Parathyroid adenoma (tissue), 2 donors: ENCODE data around the gene FAM219A.
A peak's percentile ranks its signal among the peaks of the same experiment; 100 is the strongest.

Experiments used
- H2AFZ ChIP-seq: fragments of 300-600 bp; sonication (generic); one replicate; pipeline ENCODE4 v1.7.0; 2017; ENCODE audit warnings: antibody characterized with exemption, mild to moderate bottlenecking
- H3K27ac ChIP-seq: fragments of 300-600 bp; sonication (generic); one replicate; pipeline ENCODE4 v1.7.0; 2017
- H3K27me3 ChIP-seq: fragments of 300-600 bp; sonication (generic); one replicate; pipeline ENCODE4 v1.7.0; 2017; ENCODE audit warnings: low read length; ENCODE audit not compliant: control insufficient read depth, insufficient read depth
- H3K36me3 ChIP-seq: fragments of 300-600 bp; sonication (generic); one replicate; pipeline ENCODE4 v1.7.0; 2017; ENCODE audit warnings: low read length; ENCODE audit not compliant: control insufficient read depth, insufficient read depth
- H3K4me1 ChIP-seq: fragments of 300-600 bp; sonication (generic); one replicate; pipeline ENCODE4 v1.7.0; 2017; ENCODE audit warnings: control low read depth
- H3K4me2 ChIP-seq: fragments of 300-600 bp; sonication (generic); one replicate; pipeline ENCODE4 v1.7.0; 2017; ENCODE audit warnings: low read length
- H3K4me3 ChIP-seq: fragments of 300-600 bp; sonication (generic); one replicate; pipeline ENCODE4 v1.7.0; 2017; ENCODE audit warnings: low read depth, low read length
- H3K79me2 ChIP-seq: fragments of 300-600 bp; sonication (generic); one replicate; pipeline ENCODE4 v1.7.0; 2017; ENCODE audit warnings: control low read depth
- H3K9ac ChIP-seq: fragments of 300-600 bp; sonication (generic); one replicate; pipeline ENCODE4 v1.7.0; 2017; ENCODE audit warnings: mild to moderate bottlenecking
- H3K9me3 ChIP-seq: fragments of 300-600 bp; sonication (generic); one replicate; pipeline ENCODE4 v1.7.0; 2017; ENCODE audit warnings: low read length; ENCODE audit not compliant: control insufficient read depth
- TF ChIP-seq, protein P1 (sequence below): fragments of 300-600 bp; sonication (generic); IDR thresholded peaks from one replicate; pipeline ENCODE4 v1.7.0; 2017; ENCODE audit warnings: antibody characterized with exemption, mild to moderate bottlenecking
- donor health status: primary hyperparathyroidism.

The FAM219A gene

DNA sequence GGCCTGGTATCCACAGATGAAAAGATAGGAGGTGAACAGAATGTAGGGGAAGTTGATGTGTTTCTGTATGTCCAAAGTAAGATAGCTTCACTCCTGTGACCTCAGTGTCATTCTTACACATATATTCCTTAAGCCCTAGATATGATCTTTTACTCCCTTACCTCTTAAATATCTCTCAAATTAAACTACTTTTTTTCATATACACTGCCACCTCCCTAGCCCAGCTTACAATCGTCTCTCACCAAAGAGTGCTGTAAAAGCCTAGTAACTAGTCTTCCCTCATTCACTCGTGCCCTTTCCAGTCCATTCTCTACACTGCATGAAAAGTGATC, 5.5 kb upstream of the FAM219A start:
- Histone ChIP-seq H3K4me1 (peaks cover 4% of the 10 kb centered on the region), H3K27ac (no peak overlapping the region), H3K9ac (no peak overlapping the region), H3K79me2 (no peaks in the 10 kb centered on the region), H3K4me2 (no peak overlapping the region), H3K9me3 (no peaks in the 10 kb centered on the region), H3K36me3 (no peaks in the 10 kb centered on the region), H3K4me3 (no peak overlapping the region), H3K27me3 (no peaks in the 10 kb centered on the region), H2AFZ (no peak overlapping the region)
- TF ChIP-seq, protein P1, sequence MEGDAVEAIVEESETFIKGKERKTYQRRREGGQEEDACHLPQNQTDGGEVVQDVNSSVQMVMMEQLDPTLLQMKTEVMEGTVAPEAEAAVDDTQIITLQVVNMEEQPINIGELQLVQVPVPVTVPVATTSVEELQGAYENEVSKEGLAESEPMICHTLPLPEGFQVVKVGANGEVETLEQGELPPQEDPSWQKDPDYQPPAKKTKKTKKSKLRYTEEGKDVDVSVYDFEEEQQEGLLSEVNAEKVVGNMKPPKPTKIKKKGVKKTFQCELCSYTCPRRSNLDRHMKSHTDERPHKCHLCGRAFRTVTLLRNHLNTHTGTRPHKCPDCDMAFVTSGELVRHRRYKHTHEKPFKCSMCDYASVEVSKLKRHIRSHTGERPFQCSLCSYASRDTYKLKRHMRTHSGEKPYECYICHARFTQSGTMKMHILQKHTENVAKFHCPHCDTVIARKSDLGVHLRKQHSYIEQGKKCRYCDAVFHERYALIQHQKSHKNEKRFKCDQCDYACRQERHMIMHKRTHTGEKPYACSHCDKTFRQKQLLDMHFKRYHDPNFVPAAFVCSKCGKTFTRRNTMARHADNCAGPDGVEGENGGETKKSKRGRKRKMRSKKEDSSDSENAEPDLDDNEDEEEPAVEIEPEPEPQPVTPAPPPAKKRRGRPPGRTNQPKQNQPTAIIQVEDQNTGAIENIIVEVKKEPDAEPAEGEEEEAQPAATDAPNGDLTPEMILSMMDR = no peak

DNA sequence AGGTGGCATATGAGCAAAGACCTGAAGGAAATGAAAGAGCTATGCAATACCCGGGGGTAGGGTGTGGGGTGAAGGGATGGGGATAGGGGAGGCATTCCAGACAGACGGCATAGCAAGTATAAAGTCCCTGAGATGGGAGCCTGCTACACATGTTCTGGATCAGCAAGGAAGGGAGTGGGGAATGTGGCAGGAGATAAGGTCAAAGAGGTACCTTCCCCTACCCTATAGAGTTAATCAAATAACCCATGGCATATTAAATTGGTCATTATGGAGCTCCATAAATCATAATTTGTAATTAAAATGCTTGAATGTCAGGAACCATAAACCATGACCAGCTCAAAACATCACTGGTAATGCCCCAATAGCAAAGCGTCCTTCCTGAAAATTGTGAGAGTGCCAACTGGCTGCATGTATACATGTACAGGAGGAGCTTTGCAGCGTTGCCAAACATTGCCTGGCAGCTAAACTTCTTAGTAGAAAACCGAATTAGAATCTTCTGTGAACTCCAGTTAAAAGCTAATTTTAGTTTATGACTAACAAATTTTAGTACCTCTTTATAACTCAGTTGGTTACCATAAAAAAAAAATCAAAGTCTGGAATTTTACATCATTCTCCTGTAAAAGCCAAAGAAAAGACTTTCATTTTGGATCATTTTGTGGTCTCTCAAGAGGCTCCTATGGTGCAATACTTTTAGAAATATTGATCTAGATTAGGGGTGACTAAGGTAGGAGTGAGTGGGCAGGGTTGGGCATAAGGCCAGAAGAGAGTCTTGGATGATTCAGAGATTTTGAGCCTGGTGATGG, 4.9 kb upstream of the FAM219A start:
- Histone ChIP-seq H3K9me3 (no peaks in the 10 kb centered on the region), H3K36me3 (no peaks in the 10 kb centered on the region), H3K27ac (no peak overlapping the region), H3K27me3 (no peaks in the 10 kb centered on the region), H3K4me3 (no peak overlapping the region), H3K4me2 (no peak overlapping the region), H3K4me1 (peaks cover 4% of the 10 kb centered on the region), H3K9ac (no peak overlapping the region), H3K79me2 (no peaks in the 10 kb centered on the region), H2AFZ (no peak overlapping the region)
- TF ChIP-seq, protein P1 = no peak

DNA sequence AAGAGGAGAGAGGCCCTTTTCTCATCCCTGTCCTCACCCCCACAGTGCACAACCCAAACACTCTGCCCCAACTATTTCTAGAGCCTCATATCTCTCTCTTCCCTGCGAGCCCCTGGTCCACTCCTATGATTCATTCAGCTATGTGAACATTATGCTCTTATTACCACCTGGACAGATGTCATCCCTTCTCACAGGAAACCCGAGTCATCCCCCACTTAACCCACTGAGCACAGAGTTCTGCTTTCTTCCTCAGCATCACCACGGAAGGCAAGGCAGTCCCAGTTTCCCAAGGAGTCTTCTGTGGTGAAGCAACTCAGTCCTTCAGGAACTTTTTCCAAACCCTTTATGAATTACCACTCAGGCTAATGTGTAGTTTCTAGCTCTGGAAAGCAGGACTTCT, 1.6 kb upstream of the FAM219A start:
- TF ChIP-seq, protein P1 = no peak
- Histone ChIP-seq H3K4me3 (no peak overlapping the region), H3K36me3 (no peaks in the 10 kb centered on the region), H3K27ac (no peak overlapping the region), H2AFZ (no peak overlapping the region), H3K9me3 (no peaks in the 10 kb centered on the region), H3K27me3 (no peaks in the 10 kb centered on the region), H3K4me2 (no peak overlapping the region), H3K9ac (no peak overlapping the region), H3K79me2 (peaks cover 3% of the 10 kb centered on the region), H3K4me1 (no peaks in the 10 kb centered on the region)

DNA sequence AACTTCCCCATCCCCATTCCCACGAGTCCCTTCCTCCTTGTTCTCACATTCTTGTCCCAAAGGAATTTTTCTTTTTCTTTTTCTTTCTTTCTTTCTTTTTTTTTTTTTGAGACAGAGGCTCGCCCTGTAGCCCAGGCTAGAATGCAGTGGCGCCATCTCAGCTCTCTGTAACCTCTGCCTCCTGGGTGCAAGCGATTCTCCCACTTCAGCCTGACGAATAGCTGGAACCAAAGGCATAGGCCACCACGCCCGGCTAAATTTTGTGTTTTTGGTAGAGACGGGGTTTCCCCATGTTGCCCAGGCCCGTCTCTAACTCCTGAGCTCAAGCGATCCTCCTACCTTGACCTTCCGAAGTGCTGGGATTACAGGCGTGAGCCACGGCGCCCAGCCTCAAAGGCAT, 986 bp upstream of the FAM219A start:
- Histone ChIP-seq H3K9ac (no peak overlapping the region), H3K36me3 (no peaks in the 10 kb centered on the region), H2AFZ (peak overlapping the region; percentile 21), H3K79me2 (peaks cover 4% of the 10 kb centered on the region), H3K4me3 (peak overlapping the region; percentile 71), H3K4me1 (no peaks in the 10 kb centered on the region), H3K27ac (peak overlapping the region; percentile 8), H3K27me3 (no peaks in the 10 kb centered on the region), H3K4me2 (peak overlapping the region; percentile 88), H3K9me3 (no peaks in the 10 kb centered on the region)
- TF ChIP-seq, protein P1 = no peak

DNA sequence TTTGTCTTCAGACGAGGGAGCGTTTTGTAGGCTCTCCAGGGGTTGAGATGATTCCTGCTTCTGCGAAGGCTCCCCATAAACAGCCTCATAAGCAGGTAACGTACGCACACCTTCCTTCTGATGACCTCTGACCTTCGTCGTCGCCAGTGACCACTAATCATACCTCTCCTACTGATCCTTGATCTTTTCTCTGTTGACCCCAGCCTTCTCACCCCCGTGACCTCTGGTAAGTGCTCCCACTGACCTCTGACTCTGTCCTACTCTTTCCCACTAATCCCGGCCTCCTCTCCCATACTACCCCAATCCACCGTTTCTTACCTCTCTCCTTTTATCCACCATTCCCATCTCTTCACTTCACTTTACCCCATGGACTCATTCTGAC, 580 bp upstream of the FAM219A start:
- H3K27me3 ChIP-seq = no peaks in the 10 kb centered on the region
- H3K9me3 ChIP-seq = no peaks in the 10 kb centered on the region
- H2AFZ ChIP-seq = peak overlapping the region; percentile 21
- TF ChIP-seq, protein P1 = no peak
- H3K4me1 ChIP-seq = no peaks in the 10 kb centered on the region
- H3K79me2 ChIP-seq = peaks cover 8% of the 10 kb centered on the region
- peak overlapping the region; percentile 8 for H3K27ac ChIP-seq
- H3K36me3 ChIP-seq = no peaks in the 10 kb centered on the region
- H3K4me3 ChIP-seq = peak overlapping the region; percentile 71
- peak overlapping the region; percentile 88 for H3K4me2 ChIP-seq
- H3K9ac ChIP-seq = no peak overlapping the region
